Islet precursor cell (in vitro differentiated cells): Measurements from ENCODE around the gene TK1.
"Not testable (repeated sequence)": the region's sequence is repeated elsewhere in the genome, so short reads cannot be mapped to it uniquely, and the experiment has no call there.

Experiments used
- DNase-seq: peaks from one replicate; pipeline ENCODE4 v3.0.0-alpha.2; 2018

Gene TK1

GRCh38 chr17:78147315-78147998 lies 39.4 kb downstream of the TK1 start:
- no peak for DNase-seq

GRCh38 chr17:78146881-78147280 lies 40.0 kb downstream of the TK1 start:
- DNase-seq, result no peak

- no peak for DNase-seq
These were observed 40.4 kb downstream of the TK1 start for GRCh38 chr17:78146471-78146869.

GRCh38 chr17:78144736-78145641 lies 41.9 kb downstream of the TK1 start:
- DNase-seq, result no peak

GRCh38 chr17:78144147-78144719 lies 42.6 kb downstream of the TK1 start:
- no peak for DNase-seq

GRCh38 chr17:78143214-78144146 lies 43.4 kb downstream of the TK1 start:
- DNase-seq, result no peak

- peak; percentile 98 for DNase-seq
These were observed 44.6 kb downstream of the TK1 start for GRCh38 chr17:78142119-78142861.

GRCh38 chr17:78141437-78142118 lies 45.3 kb downstream of the TK1 start:
- peak; percentile 81 for DNase-seq

- peak; percentile 100 for DNase-seq
These were observed 46.4 kb downstream of the TK1 start for GRCh38 chr17:78140169-78141051.

GRCh38 chr17:78139861-78140168 lies 47.0 kb downstream of the TK1 start:
- not testable (repeated sequence) for DNase-seq

- no peak for DNase-seq
These were observed 48.4 kb downstream of the TK1 start for GRCh38 chr17:78138204-78139060.

GRCh38 chr17:78137392-78138203 lies 49.3 kb downstream of the TK1 start:
- no peak for DNase-seq

GRCh38 chr17:78135858-78136500 lies 50.9 kb downstream of the TK1 start:
- DNase-seq, result no peak

GRCh38 chr17:78134899-78135385 lies 51.9 kb downstream of the TK1 start:
- no peak for DNase-seq

GRCh38 chr17:78133971-78134898 lies 52.6 kb downstream of the TK1 start:
- DNase-seq, result peak; percentile 94

GRCh38 chr17:78133179-78133951 lies 53.5 kb downstream of the TK1 start:
- DNase-seq, result no peak
